ENCODE measurements around the gene IL17RC.
"Not testable (repeated sequence)": the region's sequence is repeated elsewhere in the genome, so short reads cannot be mapped to it uniquely, and the experiment has no call there.

The IL17RC gene

DNA sequence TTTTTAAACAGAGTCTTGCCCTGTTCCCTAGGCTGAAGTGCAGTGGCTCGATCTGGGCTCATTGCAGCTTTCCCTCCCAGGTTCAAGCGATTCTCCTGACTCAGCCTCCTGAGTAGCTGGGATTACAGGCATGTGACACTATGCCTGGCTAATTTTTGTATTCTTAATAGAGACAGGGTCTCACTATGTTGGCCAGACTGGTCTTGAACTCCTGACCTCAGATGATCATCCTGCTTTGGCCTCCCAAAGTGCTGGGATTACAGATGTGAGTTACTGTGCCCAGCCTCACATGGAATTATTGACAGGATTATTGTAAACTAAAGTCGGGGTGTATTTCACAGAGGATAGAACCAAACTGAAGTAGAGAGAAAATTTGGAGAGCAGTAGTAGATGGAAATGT lies 21.2 kb upstream of the IL17RC start:
- not testable (repeated sequence) for DNase-seq (ENCODE audit: low spot score)

DNA sequence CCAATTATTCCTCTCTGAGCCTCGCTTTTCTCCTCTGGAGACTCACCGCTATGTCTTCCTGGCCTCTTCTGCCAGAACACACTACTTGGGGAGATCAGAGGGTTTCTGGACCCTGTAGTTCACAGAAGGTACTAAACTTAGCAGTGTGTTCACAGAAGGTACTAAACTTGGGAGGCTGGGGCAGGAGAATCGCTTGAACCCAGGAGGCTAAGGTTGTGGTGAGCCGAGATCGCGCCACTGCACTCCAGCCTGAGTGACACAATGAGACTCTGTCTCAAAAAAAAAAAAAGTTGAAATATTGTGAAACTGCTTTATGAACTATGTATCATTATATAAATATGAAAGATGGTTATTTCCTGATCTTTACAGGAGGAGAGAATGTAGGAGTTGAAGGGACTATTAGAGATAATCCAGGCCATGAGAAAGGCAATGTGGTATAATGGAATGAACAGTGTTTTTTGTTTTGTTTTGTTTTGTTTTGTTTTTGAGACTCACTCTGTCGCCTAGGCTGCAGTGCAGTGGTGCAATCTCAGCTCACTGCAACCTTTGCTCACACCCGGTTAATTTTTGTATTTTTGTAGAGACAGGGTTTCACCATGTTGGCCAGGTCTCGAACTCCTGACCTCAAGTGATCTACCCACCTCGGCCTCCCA lies 20.0 kb upstream of the IL17RC start:
- DNase-seq (ENCODE audit: low spot score), result not testable (repeated sequence)

DNA sequence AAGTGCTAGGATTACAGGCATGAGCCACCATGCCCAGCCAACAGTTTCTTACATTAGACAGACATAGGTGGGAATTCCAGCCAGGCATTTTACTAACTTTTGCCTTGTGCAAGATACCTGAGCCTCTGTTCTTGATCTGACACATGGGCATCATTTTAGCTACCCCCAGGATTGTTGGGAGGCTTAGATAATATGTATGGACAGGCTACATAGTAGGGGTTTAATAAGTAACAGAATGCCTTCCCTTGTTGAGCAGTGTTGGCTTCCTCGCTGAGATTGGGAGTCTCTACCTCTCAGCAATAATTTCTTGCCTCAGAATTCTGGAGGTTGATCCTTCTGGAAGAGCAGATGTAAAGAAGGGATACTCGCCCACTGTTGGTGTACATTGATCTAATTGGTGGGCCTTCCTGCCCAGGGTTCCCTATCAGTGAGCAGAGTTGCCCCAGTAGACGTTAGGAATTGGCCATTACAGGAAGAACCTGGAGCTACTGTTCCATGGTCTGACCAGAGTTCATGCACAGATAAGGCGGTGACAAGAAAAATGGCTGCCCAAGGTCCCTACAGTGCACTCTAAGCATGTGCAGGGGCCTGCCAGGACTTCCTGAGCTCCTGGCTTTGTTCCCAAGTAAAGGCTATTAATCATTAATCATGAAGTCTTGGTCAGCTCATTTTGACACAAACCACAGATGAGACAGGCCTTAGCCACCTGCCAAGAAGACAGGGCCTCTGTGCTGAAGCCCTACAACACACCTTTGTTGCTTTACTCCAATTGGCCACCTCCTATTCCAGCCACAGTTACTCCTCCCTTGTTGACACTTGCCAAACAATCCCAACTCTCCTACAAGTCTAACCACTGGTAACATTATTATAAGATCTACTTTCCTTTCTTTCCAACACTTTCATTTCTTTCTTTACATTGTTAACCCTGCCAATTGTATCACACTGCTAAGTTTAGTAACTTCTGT lies 19.2 kb upstream of the IL17RC start:
- DNase-seq (ENCODE audit: low spot score), result no peak

DNA sequence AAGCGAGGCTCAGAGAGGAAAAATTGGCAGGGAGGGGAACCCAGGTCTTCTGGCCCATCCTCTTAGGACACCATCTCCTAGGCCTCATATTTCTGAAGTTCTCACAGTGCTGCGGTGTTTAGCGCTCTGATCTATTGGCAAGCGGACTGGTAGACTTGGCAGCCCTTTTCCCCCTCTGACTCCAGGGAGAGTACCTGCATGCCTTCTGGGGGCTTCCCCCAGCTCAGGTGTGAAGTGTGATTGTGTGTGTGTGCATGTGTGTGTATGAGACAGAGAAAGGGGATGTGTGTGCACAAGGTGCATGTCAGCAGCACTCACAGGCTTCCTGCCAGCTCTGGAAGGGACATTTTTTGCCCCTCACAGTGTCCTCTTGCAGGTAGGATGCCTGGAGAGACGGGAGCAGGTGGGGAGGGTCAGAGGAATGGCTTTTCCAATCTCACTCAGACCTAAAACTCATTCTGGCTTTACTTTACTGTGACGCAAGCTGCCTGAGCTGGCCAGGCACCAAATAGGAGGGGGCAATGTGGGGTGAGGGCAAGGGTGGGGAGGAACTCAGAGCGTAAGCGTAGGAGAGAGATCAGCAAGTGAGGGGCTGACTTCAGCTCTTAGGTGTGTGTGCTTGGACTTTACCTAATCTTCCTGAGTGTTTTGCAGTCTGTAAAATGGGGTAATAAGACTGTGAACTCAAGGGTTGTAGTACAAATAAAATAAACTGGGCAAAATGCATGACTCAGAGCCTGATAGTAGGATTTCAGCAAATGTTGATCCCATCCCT lies 18.2 kb upstream of the IL17RC start:
- DNase-seq (ENCODE audit: low spot score), result no peak

DNA sequence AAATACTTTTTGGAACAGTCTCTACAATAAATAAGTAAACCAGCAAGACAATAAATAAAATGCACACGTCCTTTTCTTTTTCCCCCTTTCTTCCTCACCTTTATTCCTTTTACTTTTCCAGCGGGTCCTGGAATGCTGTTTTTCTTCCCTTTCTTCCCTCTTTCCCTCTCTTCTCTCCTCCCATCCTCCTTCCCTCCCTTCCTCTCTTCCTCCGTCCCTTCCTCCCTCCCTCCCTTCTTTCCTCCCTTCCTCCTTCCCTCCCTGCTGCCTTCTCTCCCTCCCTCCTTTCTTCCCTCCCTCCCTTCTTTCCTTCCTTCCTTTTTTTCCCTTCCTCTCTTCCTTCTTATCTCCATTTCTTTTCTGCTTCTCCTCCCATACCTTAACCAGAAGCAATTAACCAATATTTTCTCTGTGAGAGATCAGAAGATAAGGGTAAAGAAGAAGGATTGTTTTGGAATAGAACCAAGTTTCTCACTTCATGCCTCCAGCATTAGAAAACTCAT lies 17.6 kb upstream of the IL17RC start:
- no peak for DNase-seq (ENCODE audit: low spot score)

DNA sequence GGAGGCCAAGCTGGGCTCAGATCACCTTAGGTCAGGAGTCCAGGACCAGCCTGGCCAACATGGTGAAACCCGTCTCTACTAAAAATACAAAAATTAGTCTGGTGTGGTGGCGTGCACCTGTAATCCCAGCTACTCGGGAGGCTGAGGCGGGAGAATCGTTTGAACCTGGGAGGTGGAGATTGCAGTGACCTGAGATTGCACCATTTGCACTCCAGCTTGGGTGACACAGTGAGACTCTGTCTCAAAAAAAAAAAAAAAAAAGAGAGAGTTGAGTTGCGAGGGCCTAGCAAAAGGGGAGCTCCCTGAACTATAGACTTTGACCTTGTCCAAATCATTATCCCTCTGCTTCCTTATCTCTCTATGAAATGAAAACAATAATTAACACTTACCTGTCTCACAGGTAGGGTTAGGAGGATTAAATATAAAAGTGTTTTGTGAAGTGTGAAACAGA lies 15.9 kb upstream of the IL17RC start:
- DNase-seq (ENCODE audit: low spot score), result not testable (repeated sequence)

DNA sequence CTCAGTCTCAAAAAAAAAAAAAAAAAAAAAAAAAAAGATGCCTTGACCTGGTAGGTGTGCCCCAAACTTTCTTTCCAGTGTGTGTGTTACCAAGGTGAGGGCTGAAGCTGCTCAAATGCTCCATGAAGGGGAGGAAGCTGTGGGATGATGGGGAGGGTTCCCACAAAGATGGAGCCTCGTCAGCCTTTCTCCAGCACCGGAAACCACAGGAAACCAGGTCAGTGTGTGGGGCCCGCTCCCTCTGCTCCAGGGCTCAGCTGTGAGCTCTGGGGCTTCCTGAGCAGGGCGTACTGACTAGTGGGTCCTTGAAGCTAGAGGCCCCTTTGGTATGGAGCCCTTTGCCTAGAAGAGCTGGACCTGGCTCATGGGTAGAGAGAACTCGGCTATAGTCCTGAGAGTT lies 14.9 kb upstream of the IL17RC start:
- no peak for DNase-seq (ENCODE audit: low spot score)

DNA sequence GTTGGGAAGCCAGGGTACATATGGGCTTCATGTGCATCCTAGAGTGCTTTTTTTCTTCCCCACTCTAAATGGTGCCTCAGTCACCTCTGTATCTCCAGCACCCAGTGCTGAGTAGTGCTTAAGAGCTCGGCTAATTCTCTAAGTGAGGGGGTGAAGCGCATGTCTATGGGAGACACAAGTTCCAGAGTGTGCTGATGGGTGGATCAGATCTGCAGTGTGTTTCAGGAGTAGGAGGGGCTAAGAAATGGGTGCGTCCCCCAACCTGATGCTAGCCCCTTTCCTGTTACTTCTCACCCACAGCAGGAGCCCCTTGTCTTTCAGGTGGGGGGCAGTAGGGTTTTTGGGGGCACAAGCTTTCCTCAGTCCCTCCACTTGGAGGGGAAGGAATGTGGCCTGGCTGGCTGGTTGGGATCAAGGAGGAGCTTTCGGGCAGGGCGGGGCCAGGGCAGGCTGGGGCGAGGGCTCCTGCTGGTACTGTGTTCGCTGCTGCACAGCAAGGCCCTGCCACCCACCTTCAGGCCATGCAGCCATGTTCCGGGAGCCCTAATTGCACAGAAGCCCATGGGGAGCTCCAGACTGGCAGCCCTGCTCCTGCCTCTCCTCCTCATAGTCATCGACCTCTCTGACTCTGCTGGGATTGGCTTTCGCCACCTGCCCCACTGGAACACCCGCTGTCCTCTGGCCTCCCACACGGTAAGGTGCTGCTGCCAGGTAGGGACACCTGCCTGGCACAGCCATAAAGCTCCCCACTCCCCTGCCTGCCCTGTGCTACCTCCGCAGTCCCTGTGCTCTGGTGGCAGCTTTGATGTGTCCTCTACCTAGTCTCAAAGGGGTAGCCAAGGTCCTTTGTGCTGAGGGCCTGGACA lies 14.3 kb upstream of the IL17RC start, which contains the start of gene IL17RE:
Gene IL17RE (plus strand): TSS at position 477 of the 866 bp plus-strand sequence. CDS start 85 bp downstream, at position 562.
- peak; percentile 56 for DNase-seq (ENCODE audit: low spot score)

DNA sequence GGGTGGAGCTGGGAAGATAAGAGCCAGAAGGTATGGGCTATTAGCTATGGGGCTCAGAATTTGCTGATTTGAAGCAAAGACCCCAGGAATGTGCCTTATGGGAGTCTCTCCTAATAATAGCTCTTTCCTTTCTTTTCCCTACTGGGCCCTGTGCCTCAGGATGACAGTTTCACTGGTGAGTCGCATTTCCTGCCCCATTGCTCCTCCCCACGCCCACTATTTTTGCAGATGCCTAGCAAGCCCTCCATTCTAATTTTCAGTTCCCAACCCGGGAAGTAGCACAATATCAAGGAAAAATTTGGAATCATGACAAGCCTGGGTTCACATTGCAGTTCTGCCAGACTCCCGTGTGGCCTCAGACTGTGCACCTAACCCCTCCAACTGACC lies 13.7 kb upstream of the IL17RC start:
- DNase-seq (ENCODE audit: low spot score), result peak; percentile 75

DNA sequence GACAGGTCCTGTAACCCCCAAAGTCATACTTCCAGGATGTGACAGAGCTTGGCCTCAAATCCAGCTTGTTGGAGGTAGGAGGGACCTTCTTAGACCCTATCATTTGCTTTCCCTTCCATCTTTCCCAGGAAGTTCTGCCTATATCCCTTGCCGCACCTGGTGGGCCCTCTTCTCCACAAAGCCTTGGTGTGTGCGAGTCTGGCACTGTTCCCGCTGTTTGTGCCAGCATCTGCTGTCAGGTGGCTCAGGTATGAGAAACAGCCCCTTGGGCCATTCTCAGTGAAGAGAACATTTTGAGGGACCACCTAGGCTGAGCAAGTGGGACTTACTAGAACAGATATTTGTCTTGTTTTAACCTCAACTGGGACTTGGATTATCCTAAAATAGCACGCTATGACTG lies 13.0 kb upstream of the IL17RC start:
- DNase-seq (ENCODE audit: low spot score), result no peak

DNA sequence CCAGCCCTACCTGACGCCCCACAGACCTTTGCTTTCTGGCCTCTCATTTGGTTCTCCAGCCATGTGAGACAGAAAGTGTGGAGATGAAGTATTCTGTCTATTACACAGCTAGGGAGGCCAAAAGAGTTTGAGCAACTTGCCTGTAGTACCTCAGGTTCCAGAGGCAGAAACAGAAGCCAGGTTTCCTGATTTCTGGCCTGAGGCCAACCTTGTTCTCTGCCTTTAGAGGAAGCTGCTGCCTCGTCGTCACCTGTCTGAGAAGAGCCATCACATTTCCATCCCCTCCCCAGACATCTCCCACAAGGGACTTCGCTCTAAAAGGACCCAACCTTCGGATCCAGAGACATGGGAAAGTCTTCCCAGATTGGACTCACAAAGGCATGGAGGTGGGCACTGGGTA lies 10.4 kb upstream of the IL17RC start:
- no peak for DNase-seq (ENCODE audit: low spot score)

DNA sequence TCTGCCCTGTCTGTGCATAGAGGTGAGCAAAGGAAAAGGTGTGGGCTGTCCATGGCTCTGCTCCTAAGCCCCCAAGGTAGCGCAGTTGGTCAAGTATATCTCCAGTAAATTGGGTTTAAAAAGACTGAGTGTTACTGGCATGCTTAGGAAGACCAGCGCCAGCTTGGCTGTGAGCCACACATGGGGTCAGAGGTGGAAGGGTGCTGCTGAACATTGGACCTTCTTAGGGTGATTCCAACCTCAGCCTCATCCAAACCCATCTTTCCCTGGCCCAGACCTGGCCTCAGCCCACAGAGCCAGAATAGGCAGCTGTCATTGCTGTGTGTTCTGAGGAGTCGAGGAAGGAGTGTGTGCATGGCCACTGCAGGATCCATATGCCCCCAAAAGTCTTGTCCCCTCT lies 8.6 kb upstream of the IL17RC start:
- no peak for DNase-seq (ENCODE audit: low spot score)

DNA sequence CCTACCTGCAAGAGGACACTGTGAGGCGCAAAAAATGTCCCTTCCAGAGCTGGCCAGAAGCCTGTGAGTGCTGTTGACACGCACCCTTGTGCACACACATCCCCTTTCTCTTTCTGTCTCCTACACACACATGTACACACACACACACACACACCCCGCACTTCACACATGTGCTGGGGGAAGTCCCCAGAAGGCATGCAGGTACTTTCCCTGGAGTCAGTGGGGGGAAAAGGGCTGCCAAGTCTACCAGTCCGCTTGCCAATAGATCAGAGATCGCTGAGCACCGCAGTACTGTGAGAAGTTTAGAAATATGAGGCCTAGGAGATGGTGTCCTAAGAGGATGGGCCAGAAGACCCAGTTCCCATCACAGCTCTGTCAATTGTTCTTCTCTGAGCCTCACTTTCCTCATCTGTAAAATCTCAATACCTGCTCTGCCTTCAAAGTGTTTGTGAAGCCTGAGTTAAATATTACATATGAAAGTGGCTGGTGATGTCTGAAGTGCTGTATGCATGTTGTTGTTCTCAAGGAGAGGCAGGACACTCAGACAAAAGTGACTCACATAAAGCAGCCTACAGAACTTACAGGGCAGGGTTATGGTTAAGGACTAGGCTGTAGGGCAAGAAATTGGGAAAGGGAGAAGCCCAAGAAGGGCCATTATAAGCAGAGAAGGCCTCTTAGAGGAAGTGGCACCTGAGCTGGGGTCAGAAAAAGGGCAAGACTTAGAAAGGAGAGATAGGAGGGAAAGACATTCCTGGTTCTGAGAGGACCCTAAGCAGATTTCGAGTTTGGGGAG lies 7.5 kb upstream of the IL17RC start:
- no peak for DNase-seq (ENCODE audit: low spot score)

DNA sequence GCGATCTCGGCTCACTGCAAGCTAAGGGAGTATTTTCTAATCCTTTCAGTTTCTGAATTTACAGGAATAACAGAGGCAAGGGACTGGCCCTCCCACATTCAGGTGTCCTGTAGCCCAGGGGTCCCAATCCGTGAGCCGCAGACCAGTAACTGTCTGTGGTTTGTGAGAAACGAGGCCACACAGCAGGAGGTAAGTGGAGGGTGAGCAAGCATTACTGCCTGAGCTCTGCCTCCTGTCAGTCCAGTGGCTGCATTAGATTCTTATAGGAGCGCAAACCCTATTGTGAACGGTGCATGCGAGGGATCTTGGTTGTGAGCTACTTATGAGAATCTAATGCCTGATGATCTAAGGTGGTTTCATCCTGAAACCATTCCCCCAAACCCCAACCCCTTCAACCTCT lies 5.0 kb upstream of the IL17RC start:
- DNase-seq (ENCODE audit: low spot score), result no peak

DNA sequence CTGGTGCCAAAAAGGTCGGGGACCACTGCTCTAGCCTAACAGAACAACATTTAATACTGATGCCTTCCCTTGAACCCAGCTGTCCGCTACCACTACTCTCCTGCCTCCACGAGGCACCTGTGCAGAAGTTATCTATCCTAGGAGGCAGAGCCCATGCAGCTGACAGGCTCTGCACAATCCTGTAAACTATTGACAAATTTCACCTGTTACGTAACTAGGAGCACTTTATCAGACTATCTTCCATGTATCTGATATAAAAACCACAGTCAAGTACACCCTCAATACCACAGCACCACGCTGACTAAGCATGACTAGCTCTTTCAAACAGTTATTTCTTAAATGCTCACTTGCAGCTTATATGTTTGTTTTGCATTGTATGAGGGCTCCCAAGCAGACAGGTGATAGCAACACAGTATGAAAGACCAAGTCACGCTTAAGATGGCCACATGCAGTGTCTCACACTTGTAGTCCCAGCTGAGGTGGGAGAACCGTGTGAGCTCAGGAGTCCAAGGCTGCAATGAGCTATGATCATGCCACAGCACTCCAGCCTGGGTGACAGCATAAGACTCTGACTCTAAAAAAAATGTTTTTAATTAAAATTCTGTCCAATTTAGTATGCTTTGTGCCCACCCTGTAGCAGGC lies 4.5 kb upstream of the IL17RC start:
- DNase-seq (ENCODE audit: low spot score), result no peak

DNA sequence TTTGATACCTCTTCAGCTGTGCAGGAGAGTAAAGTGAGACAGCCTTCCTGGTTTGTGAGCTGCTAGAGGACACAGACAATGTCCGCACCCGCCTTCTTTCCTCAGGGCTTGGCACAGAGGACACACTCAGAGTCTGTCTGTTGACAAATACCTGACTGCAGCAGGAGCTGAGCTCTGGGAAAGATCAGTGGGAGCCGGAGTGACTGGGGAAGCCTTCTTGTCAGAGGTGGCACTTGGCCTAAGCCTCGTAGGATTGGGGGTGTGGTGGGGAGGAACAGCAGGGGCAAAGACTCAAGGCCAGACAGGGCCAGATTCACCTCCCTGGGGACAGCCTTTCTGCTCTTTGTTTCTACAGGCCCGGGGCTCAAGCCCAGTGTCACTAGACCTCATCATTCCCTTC lies 3.3 kb upstream of the IL17RC start:
- no peak for DNase-seq (ENCODE audit: low spot score)

DNA sequence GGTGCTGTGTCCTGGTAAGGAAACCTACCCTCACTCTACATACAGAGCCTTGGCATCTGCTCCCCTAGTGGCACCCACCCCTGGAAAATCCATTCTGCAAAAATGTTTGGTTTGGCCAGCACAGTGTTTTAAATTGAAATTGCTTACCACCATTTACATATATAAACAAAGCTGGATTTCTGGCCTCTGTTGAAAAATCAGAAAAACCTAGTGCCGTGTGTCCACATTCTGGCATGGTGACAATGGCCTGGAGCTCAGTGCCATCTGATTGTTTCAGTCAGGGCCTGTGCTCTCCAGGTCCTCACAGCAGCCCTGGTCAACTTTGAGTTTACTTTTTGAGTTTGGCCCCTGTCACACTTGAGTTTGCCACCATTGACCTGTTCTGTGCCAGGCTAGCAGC lies 2.9 kb upstream of the IL17RC start:
- no peak for DNase-seq (ENCODE audit: low spot score)

DNA sequence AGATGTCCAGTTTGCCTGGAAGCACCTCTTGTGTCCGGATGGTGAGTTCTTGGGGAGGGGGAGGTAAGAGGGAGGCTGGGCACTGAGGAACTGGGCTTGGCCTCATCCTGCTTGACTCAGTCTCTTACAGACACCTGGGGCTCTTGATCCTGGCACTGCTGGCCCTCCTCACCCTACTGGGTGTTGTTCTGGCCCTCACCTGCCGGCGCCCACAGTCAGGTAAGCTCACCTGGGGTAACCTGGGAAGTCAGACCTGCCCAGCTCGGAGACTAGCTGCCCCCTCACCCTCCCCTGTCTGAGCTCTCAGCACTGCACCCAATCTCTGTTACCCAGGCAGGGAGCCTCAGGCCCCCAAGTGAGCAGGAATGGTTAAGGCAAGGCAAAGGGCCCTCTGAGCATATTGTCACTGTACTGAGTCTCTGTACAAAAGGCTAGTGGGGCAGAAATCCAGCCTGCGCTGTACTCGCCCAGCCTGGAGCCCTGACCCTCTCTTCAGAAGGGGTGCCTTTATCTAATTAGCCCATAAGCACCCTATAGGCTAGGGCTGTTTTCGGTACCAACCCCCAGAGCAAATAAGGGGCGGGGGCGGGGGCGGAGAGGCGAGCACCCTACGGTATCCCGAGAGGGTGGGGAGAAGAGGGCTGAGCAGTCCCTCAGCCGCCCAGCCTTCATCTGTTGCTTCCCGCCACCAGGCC lies 2.2 kb upstream of the IL17RC start:
- DNase-seq (ENCODE audit: low spot score), result no peak

Measured in hepatic stellate cell (primary cell).